NOMO-1 (cell line): Measurements from ENCODE around the gene MIEF1.
"Not testable (repeated sequence)": the region's sequence is repeated elsewhere in the genome, so short reads cannot be mapped to it uniquely, and the experiment has no call there.

ENCODE experiments used
- DNase-seq, 2 experiments: peaks; one replicate each; lab custom pipeline; 2025; ENCODE audit not compliant: unreplicated experiment in 2 of 2; lab: John Stamatoyannopoulos, UW

The MIEF1 gene

DNA sequence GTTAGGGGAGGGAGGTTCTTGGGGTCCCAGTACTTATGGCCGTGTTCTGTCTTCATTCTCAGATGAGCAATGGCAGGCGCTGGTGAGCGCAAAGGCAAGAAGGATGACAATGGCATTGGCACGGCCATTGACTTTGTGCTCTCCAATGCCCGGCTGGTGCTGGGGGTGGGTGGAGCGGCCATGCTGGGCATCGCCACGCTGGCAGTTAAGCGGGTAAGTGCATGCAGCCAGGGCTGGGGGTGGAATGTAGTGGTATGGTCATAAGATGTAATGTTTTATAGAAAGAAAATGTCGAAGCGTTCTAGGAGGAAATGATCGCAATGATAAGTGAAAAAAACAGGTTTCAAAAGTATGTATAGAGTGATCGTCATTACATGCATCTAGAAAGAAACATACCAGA, 9.1 kb downstream of the MIEF1 start:
- no peak for DNase-seq

DNA sequence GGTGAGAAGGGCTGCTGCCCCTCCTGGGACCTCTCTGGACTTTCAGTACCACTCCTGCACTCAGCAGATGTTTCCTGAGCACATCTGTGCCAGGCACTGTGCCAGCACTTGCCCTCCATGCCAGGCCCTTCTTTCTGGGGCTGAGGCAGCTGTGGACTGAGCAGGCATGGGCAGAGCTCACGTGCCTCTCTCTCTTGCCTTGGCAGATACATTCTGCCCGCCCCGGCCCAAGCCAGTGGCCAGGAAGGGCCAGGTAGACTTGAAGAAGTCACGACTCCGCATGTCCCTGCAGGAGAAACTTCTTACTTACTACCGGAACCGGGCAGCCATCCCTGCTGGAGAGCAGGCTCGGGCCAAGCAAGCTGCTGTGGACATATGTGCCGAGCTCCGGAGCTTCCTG, 9.9 kb downstream of the MIEF1 start:
- no peak for DNase-seq

DNA sequence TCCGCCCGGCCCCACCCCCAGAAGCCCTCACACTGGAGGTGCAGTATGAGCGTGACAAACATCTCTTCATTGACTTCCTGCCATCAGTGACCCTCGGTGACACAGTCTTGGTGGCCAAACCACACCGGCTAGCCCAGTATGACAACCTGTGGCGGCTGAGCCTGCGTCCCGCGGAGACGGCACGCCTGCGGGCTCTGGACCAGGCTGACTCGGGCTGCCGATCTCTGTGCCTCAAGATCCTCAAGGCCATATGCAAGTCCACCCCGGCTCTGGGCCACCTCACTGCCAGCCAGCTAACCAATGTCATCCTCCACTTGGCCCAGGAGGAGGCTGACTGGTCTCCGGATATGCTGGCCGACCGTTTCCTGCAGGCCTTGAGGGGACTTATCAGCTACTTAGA, 11.7 kb downstream of the MIEF1 start:
- no peak for DNase-seq

DNA sequence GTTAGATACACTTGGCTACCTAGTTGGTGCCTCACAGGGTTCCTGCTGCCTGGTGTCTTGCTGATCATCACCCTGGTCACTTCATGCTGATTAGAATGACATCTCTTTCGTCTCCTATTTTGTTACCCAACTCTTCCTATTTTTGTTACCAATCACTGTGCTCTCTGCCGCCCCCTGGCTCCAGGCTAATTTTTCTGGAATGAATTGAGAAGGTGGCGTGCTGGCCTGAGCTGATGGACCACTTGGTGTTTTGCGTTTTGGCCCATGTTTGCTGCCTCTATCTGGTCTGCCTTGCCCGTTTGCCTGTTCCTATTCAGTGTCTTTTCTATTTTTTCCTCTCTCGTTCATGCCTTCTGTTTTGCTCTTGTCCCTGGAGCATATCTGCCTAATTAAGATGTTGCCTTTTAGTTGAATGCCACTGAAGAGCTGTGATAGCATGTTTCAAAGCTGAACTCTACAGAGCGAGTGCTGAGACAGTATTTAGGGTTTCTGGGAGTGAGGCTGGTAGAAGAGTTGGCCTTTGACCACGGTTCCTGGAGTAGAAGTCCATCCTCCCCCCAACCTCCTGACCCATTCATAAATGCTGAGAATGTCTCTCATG, 12.4 kb downstream of the MIEF1 start:
- peak; percentile 44 to 49 for DNase-seq

DNA sequence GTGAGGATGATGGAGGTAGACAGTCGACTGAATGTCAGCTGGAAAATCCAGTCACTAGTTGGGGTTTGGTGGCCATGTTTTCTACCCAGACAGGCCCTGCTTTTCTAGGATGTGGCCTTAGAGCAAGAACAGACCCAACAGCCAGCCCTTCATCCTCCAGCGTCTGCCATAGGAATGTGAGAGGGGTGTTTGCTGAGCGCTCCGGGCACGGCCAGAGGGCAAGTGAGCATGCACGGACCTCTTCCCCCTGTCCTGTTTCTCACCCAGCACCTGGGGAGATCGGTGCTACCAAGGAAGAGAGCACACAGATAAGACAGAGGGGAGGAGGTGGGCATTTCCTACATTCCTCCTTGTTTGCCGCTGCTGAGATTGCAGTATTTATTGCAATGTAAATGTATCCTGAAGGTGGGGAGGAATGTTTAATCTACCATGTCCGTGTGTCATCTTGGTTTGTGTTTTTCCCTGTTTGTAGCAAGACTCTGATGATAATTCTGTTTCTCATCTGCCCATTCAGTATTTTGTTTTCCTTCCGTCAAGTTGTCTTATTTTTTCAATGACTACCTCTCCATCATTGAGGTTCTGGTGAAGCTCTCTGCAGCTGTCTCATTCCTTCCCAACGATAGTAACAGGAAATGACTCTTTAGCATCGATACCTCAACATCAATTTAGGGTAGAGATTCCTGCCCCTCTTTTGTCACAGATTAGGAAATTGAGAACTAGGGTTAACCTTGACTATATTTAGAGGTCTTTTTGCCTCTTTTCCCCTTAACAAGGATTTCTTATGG, 13.4 kb downstream of the MIEF1 start:
- no peak for DNase-seq

DNA sequence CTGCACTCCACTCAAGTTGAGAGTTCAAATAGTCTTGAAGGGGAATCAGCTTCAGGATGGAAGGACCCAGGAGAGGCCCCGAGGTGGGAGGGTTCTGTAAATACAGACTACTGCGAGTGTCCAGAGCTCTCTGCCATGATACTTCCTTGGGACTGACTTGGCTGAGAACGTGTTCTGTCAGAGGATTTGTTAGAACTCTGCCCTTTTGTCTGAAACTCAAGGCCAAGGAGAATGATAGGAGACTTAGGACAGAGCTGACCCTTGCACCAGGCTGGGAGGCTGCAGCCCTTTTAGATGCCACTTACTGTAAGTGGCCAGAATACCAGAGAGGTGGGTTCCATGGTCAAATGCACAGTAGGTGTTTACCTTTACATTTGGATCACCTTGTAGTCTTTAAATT, 15.4 kb downstream of the MIEF1 start:
- DNase-seq: no peak

DNA sequence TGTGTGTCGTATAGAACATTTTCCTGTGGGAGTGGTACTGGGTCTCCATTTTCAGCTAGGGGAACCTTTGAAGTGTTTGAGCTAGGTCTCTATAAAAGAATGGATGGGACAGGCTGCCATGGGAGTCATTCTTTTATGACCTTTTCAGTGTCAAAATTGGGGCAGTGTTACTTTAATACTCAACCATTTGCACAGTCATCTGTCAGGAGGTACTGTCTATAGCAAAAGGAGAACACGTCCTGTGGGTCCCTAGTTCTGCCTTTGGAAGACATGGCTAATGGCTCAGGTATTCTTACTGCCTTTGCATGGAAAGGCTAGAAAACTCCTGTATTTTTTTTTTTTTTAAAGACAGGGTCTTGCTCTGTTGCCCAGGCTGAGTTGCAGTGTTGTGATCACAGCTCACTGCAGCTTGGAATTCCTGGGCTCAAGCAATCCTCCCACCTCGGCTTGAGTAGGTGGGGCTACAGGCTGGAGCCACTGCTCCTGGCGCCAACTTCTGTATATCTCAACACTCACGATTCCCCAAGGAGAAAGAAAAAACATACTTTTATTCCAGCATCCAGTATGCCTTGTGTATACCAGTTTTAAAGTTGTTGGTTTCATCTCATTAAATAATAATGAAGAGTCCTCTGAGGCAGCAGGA, 16.2 kb downstream of the MIEF1 start:
- no peak for DNase-seq

DNA sequence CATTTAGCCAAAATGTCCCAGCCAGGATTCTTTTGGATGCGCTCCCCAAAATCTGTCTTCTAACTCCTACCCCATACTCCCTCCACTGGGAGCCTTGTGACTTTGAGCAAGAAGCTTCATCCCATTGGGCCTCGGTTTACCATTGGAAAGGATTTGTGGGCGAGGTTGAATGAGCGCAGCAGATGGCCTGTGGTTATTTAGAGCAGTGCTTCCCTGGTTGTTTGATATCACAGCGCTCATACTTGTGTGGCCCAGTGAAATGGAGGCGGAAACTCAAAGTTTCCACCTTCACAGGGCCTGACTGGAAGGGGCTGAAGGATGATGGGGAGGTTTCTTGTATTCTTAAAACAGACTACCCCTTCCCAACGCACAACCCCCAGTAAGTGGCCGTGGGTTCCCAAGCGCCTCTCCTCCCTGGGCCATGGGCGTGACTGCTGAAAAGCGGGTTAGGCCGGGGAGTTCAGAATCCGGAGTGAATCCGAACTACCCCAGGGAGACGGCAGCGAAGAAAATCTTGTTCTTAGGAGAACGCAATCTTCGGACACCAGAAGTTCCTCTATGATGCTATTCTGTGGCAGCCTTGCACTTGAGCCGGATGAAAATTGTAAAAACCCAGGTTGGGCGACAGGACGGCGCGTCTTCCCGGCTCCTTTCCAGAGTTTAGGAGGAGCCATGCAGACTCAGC, 17.0 kb downstream of the MIEF1 start:
- DNase-seq: peak in 1 of 2 experiments; percentile 60

DNA sequence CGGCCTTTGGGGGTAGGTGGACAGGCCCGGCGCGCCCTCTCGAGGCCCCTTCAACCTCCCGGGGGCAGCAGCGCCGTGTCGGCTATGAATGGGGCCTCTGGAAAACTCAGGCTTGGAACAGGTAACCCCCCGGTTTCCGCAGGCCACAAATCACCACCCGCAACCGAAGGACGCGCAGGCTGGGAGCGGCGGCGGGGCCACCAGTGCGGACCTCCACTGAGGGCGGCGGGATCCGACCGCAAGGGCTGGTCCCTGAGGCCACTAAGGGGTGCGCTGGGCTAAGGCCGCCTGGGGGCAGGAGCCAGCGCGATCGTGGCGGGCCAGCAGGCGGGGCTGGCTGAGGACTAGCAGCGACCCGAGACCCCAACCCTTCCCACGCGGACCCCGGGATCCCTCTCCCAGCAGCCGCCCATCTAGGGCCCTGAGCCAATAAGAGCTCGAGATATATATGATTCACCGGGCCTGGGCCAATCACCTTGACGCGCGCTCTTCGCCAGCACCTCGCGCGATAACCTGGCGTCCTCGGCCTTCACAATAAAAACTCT, 17.7 kb downstream of the MIEF1 start:
- peak; percentile 98 to 99 for DNase-seq

DNA sequence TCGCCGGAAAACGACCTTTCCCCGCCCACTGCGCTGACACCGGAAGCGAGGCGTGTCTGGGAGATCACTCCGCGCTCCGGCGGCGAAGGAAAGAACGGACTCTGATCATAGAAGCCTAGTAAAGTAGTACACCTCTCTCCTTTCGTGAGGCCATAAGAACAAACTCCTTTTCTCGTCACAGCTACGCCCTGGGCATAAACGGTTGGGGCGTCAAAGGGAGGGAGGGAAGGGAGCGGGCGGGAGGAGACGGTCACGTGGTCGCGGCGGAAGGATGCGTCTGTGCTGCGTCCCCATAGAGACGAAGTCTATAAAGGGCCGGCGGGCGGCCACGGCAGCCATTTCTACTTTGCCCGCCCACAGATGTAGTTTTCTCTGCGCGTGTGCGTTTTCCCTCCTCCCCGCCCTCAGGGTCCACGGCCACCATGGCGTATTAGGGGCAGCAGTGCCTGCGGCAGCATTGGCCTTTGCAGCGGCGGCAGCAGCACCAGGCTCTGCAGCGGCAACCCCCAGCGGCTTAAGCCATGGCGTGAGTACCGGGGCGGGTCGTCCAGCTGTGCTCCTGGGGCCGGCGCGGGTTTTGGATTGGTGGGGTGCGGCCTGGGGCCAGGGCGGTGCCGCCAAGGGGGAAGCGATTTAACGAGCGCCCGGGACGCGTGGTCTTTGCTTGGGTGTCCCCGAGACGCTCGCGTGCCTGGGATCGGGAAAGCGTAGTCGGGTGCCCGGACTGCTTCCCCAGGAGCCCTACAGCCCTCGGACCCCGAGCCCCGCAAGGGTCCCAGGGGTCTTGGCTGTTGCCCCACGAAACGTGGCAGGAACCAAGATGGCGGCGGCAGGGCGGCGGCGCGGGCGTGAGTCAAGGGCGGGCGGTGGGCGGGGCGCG, 18.4 kb downstream of the MIEF1 start, which contains the start of gene ATF4:
Gene ATF4, plus strand, starts transcription at position 337 of the 880 bp plus-strand sequence. CDS start 884 bp downstream, outside the sequence.
- DNase-seq: peak; percentile 81 to 88

DNA sequence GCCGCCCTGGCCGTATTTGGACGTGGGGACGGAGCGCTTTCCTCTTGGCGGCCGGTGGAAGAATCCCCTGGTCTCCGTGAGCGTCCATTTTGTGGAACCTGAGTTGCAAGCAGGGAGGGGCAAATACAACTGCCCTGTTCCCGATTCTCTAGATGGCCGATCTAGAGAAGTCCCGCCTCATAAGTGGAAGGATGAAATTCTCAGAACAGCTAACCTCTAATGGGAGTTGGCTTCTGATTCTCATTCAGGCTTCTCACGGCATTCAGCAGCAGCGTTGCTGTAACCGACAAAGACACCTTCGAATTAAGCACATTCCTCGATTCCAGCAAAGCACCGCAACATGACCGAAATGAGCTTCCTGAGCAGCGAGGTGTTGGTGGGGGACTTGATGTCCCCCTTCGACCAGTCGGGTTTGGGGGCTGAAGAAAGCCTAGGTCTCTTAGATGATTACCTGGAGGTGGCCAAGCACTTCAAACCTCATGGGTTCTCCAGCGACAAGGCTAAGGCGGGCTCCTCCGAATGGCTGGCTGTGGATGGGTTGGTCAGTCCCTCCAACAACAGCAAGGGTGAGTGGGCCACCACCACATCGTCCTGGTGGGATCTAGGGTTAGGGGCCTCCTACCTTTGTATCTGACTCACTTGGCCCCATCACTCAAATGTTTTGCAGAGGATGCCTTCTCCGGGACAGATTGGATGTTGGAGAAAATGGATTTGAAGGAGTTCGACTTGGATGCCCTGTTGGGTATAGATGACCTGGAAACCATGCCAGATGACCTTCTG, 19.2 kb downstream of the MIEF1 start:
- DNase-seq: peak in 1 of 2 experiments; percentile 61

DNA sequence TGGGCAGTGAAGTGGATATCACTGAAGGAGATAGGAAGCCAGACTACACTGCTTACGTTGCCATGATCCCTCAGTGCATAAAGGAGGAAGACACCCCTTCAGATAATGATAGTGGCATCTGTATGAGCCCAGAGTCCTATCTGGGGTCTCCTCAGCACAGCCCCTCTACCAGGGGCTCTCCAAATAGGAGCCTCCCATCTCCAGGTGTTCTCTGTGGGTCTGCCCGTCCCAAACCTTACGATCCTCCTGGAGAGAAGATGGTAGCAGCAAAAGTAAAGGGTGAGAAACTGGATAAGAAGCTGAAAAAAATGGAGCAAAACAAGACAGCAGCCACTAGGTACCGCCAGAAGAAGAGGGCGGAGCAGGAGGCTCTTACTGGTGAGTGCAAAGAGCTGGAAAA, 20.0 kb downstream of the MIEF1 start:
- not testable (repeated sequence) for DNase-seq

DNA sequence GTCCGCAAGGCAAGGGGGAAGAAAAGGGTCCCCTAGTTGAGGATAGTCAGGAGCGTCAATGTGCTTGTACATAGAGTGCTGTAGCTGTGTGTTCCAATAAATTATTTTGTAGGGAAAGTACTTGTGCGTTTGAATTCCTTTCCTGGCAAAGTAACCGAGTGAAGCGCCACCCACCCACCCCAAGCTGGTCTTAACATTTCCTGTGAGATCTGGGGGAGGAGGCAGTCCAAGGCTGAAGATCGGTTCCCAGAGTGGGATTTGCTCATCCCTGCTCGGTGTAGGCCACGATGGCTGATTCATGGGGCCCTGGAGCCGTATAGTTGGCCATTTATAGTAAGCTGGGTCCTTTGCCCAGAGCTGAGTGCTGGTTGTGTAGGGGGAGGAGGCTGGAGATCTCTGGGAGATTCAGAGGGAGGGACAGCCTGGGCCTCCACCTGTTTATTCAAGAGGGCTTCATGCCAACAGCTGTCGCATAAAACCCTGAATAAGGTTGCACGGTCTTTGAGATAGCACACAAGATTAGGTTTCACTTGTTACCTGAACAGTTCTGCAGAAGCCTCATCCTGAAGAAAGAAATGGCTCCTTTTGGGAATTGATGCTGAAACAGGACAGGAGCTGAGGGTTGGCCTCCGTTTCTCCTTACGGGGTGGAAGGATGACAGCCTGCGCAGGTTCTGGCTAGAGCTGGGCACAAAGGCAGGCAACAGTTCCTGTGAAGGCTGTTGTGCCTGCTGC, 20.6 kb downstream of the MIEF1 start:
- no peak for DNase-seq

DNA sequence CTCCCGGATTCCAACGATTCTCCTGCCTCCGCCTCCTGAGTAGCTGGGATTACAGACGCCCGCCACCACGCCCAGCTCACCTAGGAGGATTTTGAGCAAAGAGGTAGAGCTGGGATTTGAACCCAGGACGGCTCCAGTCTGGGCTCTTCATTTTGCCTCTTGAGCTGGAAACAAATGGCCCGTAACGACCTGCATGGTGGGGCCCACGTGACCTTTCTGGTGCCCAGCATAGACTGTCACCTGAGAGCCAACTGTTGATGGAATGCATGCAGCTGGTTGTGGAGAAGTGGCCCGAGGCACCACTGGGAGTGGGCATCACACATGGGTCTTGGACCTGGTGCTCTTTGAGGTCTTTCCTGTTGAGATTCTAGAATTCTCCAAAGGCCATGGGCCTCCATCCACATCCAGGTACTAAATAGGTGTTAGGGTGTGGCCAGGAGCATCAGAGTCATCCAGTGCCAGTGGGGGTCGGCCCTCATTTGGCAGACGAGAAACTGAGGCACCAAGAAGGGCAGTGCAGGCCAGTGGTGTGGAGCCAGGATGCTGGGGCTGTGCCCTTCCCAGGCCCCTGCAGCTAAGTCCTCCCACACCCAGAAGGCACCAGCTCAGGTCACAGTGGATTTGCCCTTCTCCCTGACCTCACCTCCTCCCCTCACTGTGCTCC, 22.1 kb downstream of the MIEF1 start:
- DNase-seq: no peak

DNA sequence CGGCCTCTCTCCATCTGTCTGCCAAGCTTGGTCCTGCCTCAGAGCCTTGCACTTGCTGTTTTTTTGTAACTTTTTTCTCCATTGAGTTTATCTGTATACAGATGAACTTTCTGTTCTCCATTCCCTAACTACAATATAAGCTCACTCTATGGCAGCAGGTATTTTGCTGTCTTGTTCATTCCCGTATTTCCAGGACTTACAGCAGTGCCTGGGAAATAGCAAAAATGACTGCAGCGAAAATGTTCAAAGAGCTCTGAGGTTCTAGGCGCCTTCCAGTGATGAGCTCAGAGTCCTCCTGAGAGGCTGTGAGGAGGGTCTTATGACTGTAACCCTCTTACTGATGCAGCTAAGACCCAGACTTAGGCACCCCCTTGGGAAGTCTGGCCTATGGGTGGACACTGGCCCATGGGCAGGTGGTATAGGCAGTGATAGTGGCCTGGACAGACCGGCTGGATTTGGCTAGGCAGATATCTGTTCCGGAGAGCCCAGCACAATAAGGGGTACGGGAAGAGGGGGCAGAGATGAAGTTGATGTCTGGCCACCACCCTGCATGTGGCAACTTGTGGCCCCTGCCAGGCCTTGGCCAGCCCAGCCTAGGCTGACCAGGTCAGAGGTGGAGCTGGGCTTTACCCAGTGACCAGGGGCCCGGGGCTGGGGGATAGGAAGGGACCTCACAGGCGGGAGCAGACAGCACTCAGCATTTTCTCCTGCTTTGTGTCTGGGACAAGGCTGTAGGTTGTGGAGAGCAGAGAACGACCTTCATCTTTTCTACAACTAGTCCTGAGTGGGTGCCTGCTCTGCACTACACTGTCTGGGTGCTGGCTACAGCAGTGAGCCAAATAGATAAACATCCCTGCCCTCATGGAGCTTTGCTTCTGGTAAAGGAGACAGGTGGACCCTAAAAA, 22.9 kb downstream of the MIEF1 start:
- DNase-seq: no peak

DNA sequence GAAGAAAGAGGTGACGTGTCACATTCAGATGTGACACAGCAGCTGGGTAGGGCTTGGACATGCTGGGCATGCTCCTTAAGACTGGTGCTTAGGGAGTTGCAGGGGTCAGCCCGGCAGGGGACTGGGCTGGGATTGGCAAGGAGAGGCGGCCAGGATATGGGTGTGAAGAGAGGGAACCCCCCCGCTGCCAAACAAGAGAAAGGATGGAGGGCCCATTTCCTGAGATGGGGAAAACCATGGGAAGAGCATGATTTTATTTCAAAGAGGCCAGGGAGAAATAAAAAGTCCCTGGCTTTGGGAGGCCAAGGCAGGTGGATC, 23.5 kb downstream of the MIEF1 start:
- no peak for DNase-seq

DNA sequence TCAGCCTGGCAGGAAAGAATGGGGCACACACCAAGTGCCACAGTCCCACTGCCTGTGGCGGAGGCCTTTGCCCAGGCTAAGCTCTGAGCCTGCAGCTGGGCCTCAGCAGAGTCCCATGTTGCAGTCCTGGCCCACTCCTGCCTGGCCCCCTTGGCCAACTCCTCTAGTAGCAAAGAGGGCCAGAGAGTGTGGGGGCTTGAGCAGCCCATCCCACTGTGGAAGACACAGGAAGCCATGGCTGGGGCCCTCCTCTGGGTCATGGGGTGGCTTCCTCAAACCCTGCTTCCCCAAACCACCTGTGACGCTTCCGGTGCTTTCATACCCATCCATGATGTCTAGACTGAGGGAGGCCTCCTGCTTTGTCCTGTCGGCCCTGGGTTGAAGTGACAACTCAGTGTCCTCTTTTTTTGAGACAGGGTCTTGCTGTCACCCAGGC, 24.7 kb downstream of the MIEF1 start:
- peak in 1 of 2 experiments; percentile 42 for DNase-seq
